Activated CD4-positive, alpha-beta T cell treated with anti-CD3 and anti-CD28 coated beads for 36 hours (primary cell): ENCODE results near the gene LRRC17. TPM values are rescaled to one million over a fixed set of nuclear protein-coding genes. Genes with fewer than 3 reads are reported as not detected.
"Not testable (repeated sequence)": the region's sequence is repeated elsewhere in the genome, so short reads cannot be mapped to it uniquely, and the experiment has no call there.

Source experiments
- ATAC-seq: fragments of 200-7000 bp; cut with Tn5 transposase; one replicate; pipeline ENCODE4 v1.10.0; 2021; ENCODE audit warnings: mild to moderate bottlenecking, moderate library complexity
- CTCF ChIA-PET: fragments of 350-600 bp; sonication (Branson Sonifier 250); formaldehyde crosslinking; loops from one replicate; lab custom pipeline; 2021; ENCODE audit warnings: antibody characterized with exemption; lab: Charles Lee
- POLR2A ChIA-PET: fragments of 350-600 bp; sonication (Branson Sonifier 250); formaldehyde crosslinking; loops from one replicate; lab custom pipeline; 2021; ENCODE audit warnings: antibody characterized with exemption, inconsistent platforms; lab: Charles Lee
- DNase-seq: peaks from one replicate; pipeline ENCODE4 v3.0.0-alpha.2; 2020
- H3K27ac Mint-ChIP-seq: one replicate; pipeline ENCODE4 v1.8.0; 2021; ENCODE audit warnings: mixed read lengths
- H3K27me3 Mint-ChIP-seq: one replicate; pipeline ENCODE4 v1.8.0; 2021; ENCODE audit warnings: mixed read lengths
- H3K36me3 Mint-ChIP-seq: one replicate; pipeline ENCODE4 v1.8.0; 2021; ENCODE audit warnings: low read depth, mixed read lengths
- H3K4me1 Mint-ChIP-seq: one replicate; pipeline ENCODE4 v1.8.0; 2021; ENCODE audit warnings: mixed read lengths
- H3K4me3 Mint-ChIP-seq: one replicate; pipeline ENCODE4 v1.8.0; 2021; ENCODE audit warnings: mild to moderate bottlenecking, moderate library complexity, mixed read lengths
- H3K9me3 Mint-ChIP-seq: one replicate; pipeline ENCODE4 v1.8.0; 2021; ENCODE audit warnings: low read depth, mixed read lengths
- intact Hi-C, 2 experiments: fragments of 100-400 bp; cut with DNase I in 1 of 2; cut with micrococcal nuclease in 1 of 2; formaldehyde crosslinking; loops; one replicate each; pipeline versions ENCODE4 v1.14.2 to v1.15.1; 2022 to 2024; cut with DNase I, micrococcal nuclease
- total RNA-seq, 2 experiments: library from RNA; stranded (reverse); gene quantifications; one replicate each; pipeline ENCODE4 v1.2.3, GENCODE V29; 2021

Gene LRRC17
- total RNA-seq, 2 experiments from 2014 or later = 0.21 to 0.25 TPM

DNA sequence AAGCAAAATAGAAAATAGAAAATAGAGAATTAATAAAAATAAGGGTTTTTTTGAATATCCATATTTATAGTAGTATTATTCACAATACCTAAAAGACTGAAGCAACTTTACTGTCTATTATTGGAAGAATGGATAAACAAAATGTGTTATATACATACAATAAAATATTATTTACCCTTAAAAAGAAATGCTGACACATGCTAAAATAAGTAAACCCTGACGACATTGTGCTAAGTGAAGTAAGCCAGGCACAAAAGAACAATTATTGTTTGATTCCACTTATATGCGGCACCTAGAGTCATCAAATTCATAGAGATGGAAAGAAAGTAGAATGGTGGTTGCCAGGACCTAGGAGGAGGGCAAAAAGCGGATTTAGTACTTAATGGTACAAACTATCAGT is 39.0 kb downstream of the LRRC17 start:
- ATAC-seq (no peak), DNase-seq (no peak)
- ChIA-PET CTCF (no interaction called here), POLR2A (no interaction called here)
- no peak overlapping the region for H3K27ac Mint-ChIP-seq
- no peak overlapping the region for H3K4me3 Mint-ChIP-seq
- H3K27me3 Mint-ChIP-seq = peaks cover 2% of the 10 kb centered on the region
- peaks cover 15% of the 10 kb centered on the region for H3K9me3 Mint-ChIP-seq
- intact Hi-C loops = no loop called here
- peaks cover 8% of the 10 kb centered on the region for H3K36me3 Mint-ChIP-seq
- H3K4me1 Mint-ChIP-seq = no peaks in the 10 kb centered on the region

GRCh38 chr7:102953406-102953805 is 40.6 kb downstream of the LRRC17 start:
- Mint-ChIP-seq H3K9me3 (peaks cover 17% of the 10 kb centered on the region), H3K27ac (no peak overlapping the region), H3K4me1 (no peaks in the 10 kb centered on the region), H3K27me3 (peaks cover 4% of the 10 kb centered on the region), H3K36me3 (peaks cover 9% of the 10 kb centered on the region), H3K4me3 (no peak overlapping the region)
- CTCF ChIA-PET = no interaction called here
- POLR2A ChIA-PET = no interaction called here
- ATAC-seq (no peak), DNase-seq (no peak)
- intact Hi-C loops = no loop called here

DNA sequence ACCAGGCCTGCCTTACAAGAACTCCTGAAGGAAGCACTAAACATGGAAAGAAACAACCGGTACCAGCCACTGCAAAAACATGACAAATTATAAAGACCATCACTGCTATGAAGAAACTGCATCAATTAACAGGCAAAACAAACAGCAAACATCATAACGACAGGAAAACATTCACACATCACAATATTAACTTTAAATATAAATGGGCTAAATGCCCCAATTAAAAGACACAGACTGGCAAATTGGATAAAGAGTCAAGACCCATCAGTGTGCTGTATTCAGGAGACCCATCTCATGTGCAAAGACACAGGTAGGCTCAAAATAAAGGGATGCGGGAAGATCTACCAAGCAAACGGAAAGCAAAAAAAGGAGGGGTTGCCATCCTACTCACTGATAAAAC is 41.6 kb downstream of the LRRC17 start:
- H3K36me3 Mint-ChIP-seq, H3K27ac Mint-ChIP-seq, H3K4me1 Mint-ChIP-seq, CTCF ChIA-PET, DNase-seq, intact Hi-C loops, H3K4me3 Mint-ChIP-seq, ATAC-seq, POLR2A ChIA-PET, H3K27me3 Mint-ChIP-seq: not testable (repeated sequence)
- H3K9me3 Mint-ChIP-seq = peaks cover 17% of the 10 kb centered on the region

GRCh38 chr7:102958004-102958403 is 45.2 kb downstream of the LRRC17 start:
- ATAC-seq, H3K4me1 Mint-ChIP-seq, H3K4me3 Mint-ChIP-seq, H3K27ac Mint-ChIP-seq, H3K27me3 Mint-ChIP-seq, POLR2A ChIA-PET, CTCF ChIA-PET, H3K36me3 Mint-ChIP-seq, DNase-seq, intact Hi-C loops: not testable (repeated sequence)
- H3K9me3 Mint-ChIP-seq = peaks cover 18% of the 10 kb centered on the region

GRCh38 chr7:102961993-102962392 is 49.2 kb downstream of the LRRC17 start:
- H3K4me3 Mint-ChIP-seq, H3K9me3 Mint-ChIP-seq, ATAC-seq, H3K4me1 Mint-ChIP-seq, DNase-seq, CTCF ChIA-PET, POLR2A ChIA-PET, H3K36me3 Mint-ChIP-seq, H3K27me3 Mint-ChIP-seq, H3K27ac Mint-ChIP-seq, intact Hi-C loops: not testable (repeated sequence)

DNA sequence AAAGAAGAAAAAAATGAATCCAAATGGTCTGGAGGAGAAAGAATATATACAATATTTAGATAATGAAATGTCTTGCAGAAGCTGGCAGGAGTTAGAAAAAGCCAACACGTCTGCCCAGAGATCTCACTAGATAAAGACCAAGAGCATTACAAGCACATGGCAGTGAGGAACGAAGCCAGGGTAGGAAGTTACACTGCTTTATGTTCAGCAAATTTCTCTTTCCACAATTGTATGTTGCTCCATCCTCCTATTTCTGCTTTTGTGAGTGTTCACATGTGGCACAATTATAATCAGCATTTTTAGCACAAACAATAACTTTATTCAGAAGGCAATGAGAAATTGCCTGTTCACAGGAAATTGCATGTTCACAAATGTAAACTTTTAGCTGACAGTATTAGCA is 53.7 kb downstream of the LRRC17 start:
- DNase-seq (no peak), ATAC-seq (no peak)
- H3K36me3 Mint-ChIP-seq = no peaks in the 10 kb centered on the region
- no peak overlapping the region for H3K4me3 Mint-ChIP-seq
- H3K27ac Mint-ChIP-seq = no peak overlapping the region
- intact Hi-C loops = no loop called here
- H3K4me1 Mint-ChIP-seq = no peaks in the 10 kb centered on the region
- ChIA-PET POLR2A (no interaction called here), CTCF (interaction anchor here (0.6 kb wide), 1 partner anchor 20 kb away, joined by 3 read pairs; no protein-coding TSS in a partner anchor)
- no peaks in the 10 kb centered on the region for H3K27me3 Mint-ChIP-seq
- peaks cover 1% of the 10 kb centered on the region for H3K9me3 Mint-ChIP-seq

DNA sequence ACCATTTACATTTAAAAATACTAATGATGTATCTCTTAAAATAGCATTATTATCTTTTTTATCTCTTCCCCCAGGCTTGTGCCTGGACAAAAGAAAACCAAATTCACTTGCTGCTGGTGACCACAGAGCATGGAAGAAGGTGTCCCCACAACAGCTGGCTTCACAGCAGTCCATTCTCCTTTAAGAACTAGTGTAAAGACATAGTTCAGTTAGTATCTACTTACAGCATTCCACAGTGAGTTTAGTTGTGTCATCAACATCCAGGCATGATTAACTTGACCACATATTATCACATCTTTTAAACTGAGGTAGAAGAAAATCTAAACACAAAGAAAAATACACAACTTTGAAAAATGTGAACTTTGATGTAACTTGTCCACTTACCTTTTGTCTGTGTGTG is 55.0 kb downstream of the LRRC17 start:
- intact Hi-C loops = no loop called here
- ATAC-seq = no peak

DNA sequence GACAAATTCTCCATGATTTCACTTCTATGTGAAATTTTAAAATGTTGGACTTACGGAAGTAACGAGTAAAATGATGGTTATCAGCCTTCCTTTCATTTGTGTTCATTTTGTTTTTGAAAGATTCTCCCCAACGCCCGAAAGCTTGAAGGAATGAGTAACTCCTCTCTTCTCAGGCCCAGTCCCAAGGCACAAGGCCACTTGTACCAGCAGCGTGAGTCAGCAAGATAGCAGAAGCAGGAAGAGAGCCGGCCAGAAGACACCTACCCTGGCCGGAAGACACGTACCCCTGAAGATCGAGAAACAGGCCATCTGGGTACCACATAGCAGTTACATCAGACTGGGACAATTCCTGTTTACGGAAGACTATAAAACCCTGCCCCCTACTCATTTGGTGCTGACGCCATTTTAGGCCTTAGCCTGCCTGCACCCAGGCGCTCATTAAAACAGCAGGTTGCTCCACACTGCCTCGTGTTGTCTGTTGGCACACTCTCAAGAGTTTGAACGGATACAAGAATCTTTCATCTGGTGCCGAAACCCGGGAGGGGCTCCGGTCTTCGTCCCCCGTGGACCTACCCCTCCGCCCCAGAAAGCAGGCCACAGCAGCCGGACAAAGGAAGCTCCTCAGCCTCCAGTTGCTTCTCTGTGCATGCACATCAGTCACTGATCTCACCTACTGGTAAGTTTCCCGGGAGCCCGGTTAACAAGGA is 60.4 kb downstream of the LRRC17 start:
- no peaks in the 10 kb centered on the region for H3K4me1 Mint-ChIP-seq
- ChIA-PET CTCF (interaction anchor here (0.8 to 1.3 kb wide), 2 partner anchors 89 to 614 kb away, joined by 3 read pairs; no protein-coding TSS in a partner anchor), POLR2A (no interaction called here)
- H3K36me3 Mint-ChIP-seq = no peaks in the 10 kb centered on the region
- H3K27ac Mint-ChIP-seq = no peak overlapping the region
- no peaks in the 10 kb centered on the region for H3K27me3 Mint-ChIP-seq
- ATAC-seq (no peak), DNase-seq (no peak)
- no peak overlapping the region for H3K4me3 Mint-ChIP-seq
- H3K9me3 Mint-ChIP-seq = no peaks in the 10 kb centered on the region
- intact Hi-C loops = no loop called here

More for the DNA sequence above, 55.0 kb downstream of the LRRC17 start:
- Mint-ChIP-seq H3K27me3 (no peaks in the 10 kb centered on the region), H3K36me3 (no peaks in the 10 kb centered on the region), H3K4me3 (no peak overlapping the region), H3K4me1 (no peaks in the 10 kb centered on the region), H3K27ac (no peak overlapping the region), H3K9me3 (no peaks in the 10 kb centered on the region)
- ChIA-PET CTCF (no interaction called here), POLR2A (no interaction called here)
- no peak for DNase-seq

- no peaks in the 10 kb centered on the region for H3K36me3 Mint-ChIP-seq
- intact Hi-C loops = no loop called here
- H3K4me1 Mint-ChIP-seq = no peaks in the 10 kb centered on the region
- ChIA-PET POLR2A (no interaction called here), CTCF (no interaction called here)
- ATAC-seq (no peak), DNase-seq (peak; percentile 19)
- peaks cover 1% of the 10 kb centered on the region for H3K9me3 Mint-ChIP-seq
- no peak overlapping the region for H3K27ac Mint-ChIP-seq
- H3K4me3 Mint-ChIP-seq = no peak overlapping the region
- no peaks in the 10 kb centered on the region for H3K27me3 Mint-ChIP-seq
These were observed 61.8 kb downstream of the LRRC17 start for GRCh38 chr7:102974366-102975236.

DNA sequence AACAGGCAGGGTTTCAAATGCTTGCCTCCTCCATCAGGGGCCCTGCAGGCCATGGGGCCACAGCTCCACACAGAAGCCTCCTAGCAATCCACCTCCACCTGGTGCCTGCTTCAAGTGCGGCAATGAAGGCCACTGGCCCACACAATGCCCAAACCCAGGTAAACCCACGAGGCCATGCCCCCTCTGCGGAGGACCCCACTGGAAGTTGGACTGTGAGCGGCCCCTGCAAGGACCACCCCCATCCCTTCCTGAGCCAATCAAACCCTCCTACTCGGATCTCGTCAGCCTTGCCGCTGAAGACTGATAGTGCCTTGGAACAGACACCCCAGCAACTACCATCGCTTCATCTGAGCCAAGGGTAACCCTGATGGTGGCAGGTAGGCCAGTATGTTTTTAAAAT is 63.1 kb downstream of the LRRC17 start:
- no peaks in the 10 kb centered on the region for H3K36me3 Mint-ChIP-seq
- peaks cover 1% of the 10 kb centered on the region for H3K9me3 Mint-ChIP-seq
- POLR2A ChIA-PET = no interaction called here
- DNase-seq = no peak
- no peak overlapping the region for H3K27ac Mint-ChIP-seq
- H3K4me3 Mint-ChIP-seq = no peak overlapping the region
- CTCF ChIA-PET = no interaction called here
- no peaks in the 10 kb centered on the region for H3K27me3 Mint-ChIP-seq
- intact Hi-C loops = no loop called here
- no peaks in the 10 kb centered on the region for H3K4me1 Mint-ChIP-seq
- ATAC-seq = no peak

DNA sequence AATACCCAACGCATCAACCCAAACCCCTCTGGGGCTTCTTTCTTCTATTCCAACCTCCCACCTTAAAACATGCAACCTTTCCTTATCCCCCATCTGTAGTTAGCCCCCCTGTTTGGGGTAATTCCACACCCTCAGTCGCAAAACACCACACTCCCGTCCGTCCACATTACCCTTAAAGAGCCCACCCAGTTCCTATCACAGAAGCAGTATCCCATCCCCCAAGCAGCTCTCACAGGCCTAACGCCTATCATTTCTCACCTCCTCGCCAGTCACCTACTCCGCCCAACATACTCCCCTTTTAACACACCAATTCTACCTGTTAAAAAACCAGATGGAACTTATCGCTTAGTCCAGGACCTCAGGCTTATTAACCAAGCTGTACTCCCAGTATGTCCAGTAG is 63.7 kb downstream of the LRRC17 start:
- Mint-ChIP-seq H3K9me3 (peaks cover 1% of the 10 kb centered on the region), H3K4me1 (no peaks in the 10 kb centered on the region), H3K36me3 (no peaks in the 10 kb centered on the region), H3K27ac (no peak overlapping the region), H3K27me3 (no peaks in the 10 kb centered on the region), H3K4me3 (no peak overlapping the region)
- POLR2A ChIA-PET = no interaction called here
- CTCF ChIA-PET = no interaction called here
- ATAC-seq = no peak
- intact Hi-C loops = no loop called here
- DNase-seq = no peak

DNA sequence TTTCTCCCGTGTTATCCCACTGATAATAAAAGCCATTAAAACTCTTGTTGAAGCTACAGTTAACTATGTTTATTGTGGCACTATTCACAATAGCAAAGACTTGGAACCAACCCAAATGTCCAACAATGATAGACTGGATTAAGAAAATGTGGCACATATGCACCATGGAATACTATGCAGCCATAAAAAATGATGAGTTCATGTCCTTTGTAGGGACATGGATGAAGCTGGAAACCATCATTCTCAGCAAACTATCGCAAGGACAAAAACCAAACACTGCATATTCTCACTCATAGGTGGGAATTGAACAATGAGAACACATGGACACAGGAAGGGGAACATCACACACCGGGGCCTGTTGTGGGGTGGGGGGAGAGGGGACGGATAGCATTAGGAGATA is 64.8 kb downstream of the LRRC17 start:
- H3K9me3 Mint-ChIP-seq, H3K4me3 Mint-ChIP-seq, POLR2A ChIA-PET, H3K36me3 Mint-ChIP-seq, H3K4me1 Mint-ChIP-seq, DNase-seq, intact Hi-C loops, H3K27me3 Mint-ChIP-seq, H3K27ac Mint-ChIP-seq, ATAC-seq: not testable (repeated sequence)
- CTCF ChIA-PET = interaction anchor here (0.6 kb wide), 1 partner anchor 97 kb away, joined by 3 read pairs; no protein-coding TSS in a partner anchor
